Measurements from ENCODE around the gene PTPN23. TPM values are rescaled to one million over a fixed set of nuclear protein-coding genes. Genes with fewer than 3 reads are reported as not detected.

PTPN23 gene
- total RNA-seq, 2 donors from 2014 or later, result 44.2 to 54.1 TPM

GRCh38 chr3:47337656-47338055 lies 43.2 kb upstream of the PTPN23 start:
- no peaks in the 10 kb centered on the region for H3K9me3 Mint-ChIP-seq
- no peak for TF ChIP-seq CTCF (conservative IDR thresholded peaks at IDR 0.05)
- peaks cover 66% of the 10 kb centered on the region for H3K36me3 Mint-ChIP-seq (ENCODE audit: low read depth)
- no peaks in the 10 kb centered on the region for H3K4me1 Mint-ChIP-seq
- no peaks in the 10 kb centered on the region for H3K9me3 ChIP-seq (ENCODE audit: control insufficient read depth, low read length)
- no peak overlapping the region for H3K27ac ChIP-seq (ENCODE audit: low read depth, low read length)
- no peaks in the 10 kb centered on the region for H3K27me3 ChIP-seq (ENCODE audit: control insufficient read depth, insufficient read depth, low read length, poor library complexity, severe bottlenecking)
- H3K4me3 ChIP-seq (ENCODE audit: low read length), result no peak overlapping the region
- H3K27ac Mint-ChIP-seq, result no peak overlapping the region
- H3K4me3 Mint-ChIP-seq, result no peak overlapping the region
- no peaks in the 10 kb centered on the region for H3K27me3 Mint-ChIP-seq (ENCODE audit: insufficient read depth)
- DNase-seq, result no peak
- WGBS, 2 experiments (ENCODE audit: insufficient coverage in 1 of 2, insufficient read length in 1 of 2), result 94 to 100% methylated on average over 5 of the region's 5 CpGs
- peaks cover 77% of the 10 kb centered on the region for H3K36me3 ChIP-seq (ENCODE audit: control insufficient read depth, insufficient read depth, low read length)
- H3K9ac ChIP-seq (ENCODE audit: extremely low read depth, low read length, poor library complexity, severe bottlenecking), result no peak overlapping the region
- no peaks in the 10 kb centered on the region for H3K4me1 ChIP-seq (ENCODE audit: control insufficient read depth, insufficient read depth, low read length)

DNA sequence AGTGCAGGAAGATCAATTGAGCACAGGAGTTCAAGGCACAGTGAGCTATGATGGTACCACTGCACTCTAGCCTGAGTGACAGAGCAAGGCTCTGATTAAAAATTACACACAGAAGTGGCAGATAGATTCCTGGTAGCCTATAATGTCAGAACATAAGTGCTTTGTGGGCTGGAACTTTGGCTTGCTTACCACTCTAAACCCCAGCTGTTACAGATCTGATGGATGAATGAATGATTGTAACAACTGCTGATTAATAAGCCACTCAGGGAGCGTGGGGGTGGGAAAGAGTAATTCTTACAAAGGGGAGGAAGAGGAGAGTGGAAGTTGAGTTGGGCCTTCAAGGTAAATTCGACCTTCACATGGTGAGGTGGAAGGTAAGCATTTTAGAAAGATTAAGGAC lies 40.9 kb upstream of the PTPN23 start:
- Mint-ChIP-seq H3K27ac (no peak overlapping the region), H3K4me3 (no peak overlapping the region), H3K27me3 (ENCODE audit: insufficient read depth) (no peaks in the 10 kb centered on the region), H3K36me3 (ENCODE audit: low read depth) (peaks cover 65% of the 10 kb centered on the region), H3K4me1 (no peaks in the 10 kb centered on the region), H3K9me3 (no peaks in the 10 kb centered on the region)
- DNase-seq, result no peak
- H3K4me3 ChIP-seq (ENCODE audit: low read length), result no peak overlapping the region
- no peak overlapping the region for H3K9ac ChIP-seq (ENCODE audit: extremely low read depth, low read length, poor library complexity, severe bottlenecking)
- H3K27ac ChIP-seq (ENCODE audit: low read depth, low read length), result no peak overlapping the region
- WGBS, 2 experiments (ENCODE audit: insufficient coverage in 1 of 2, insufficient read length in 1 of 2), result 92 to 100% methylated on average over 1 to 2 of the region's 2 CpGs
- H3K4me1 ChIP-seq (ENCODE audit: control insufficient read depth, insufficient read depth, low read length), result no peaks in the 10 kb centered on the region
- no peaks in the 10 kb centered on the region for H3K9me3 ChIP-seq (ENCODE audit: control insufficient read depth, low read length)
- no peak for TF ChIP-seq CTCF (conservative IDR thresholded peaks at IDR 0.05)
- no peaks in the 10 kb centered on the region for H3K27me3 ChIP-seq (ENCODE audit: control insufficient read depth, insufficient read depth, low read length, poor library complexity, severe bottlenecking)
- H3K36me3 ChIP-seq (ENCODE audit: control insufficient read depth, insufficient read depth, low read length), result peaks cover 71% of the 10 kb centered on the region

DNA sequence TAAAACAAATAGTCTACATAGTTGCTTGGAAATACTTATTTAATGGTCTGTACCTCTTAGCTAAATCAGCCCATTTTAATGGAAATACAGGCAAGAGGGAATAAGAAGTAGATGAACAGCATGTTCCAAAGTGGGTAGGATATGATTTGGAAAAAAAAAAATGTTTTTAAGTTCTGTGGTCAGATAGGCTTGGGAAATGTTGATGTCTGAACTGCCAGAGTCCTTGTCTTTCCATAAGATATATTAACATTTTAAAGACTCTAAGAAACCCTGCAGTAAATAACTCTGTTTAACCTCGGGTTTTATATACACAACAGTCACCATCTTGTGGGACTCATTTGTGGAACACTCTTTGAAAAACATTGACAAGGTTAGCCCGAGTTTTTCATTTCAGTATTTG lies 40.0 kb upstream of the PTPN23 start:
- no peak for TF ChIP-seq CTCF (conservative IDR thresholded peaks at IDR 0.05)
- H3K27ac ChIP-seq (ENCODE audit: low read depth, low read length), result no peak overlapping the region
- H3K4me1 ChIP-seq (ENCODE audit: control insufficient read depth, insufficient read depth, low read length), result no peaks in the 10 kb centered on the region
- WGBS, 2 experiments (ENCODE audit: insufficient coverage in 1 of 2, insufficient read length in 1 of 2), result 99% methylated on average over 2 of the region's 2 CpGs; no CpG with 5 or more reads in 1 of the 2 experiments
- DNase-seq, result no peak
- peaks cover 73% of the 10 kb centered on the region for H3K36me3 ChIP-seq (ENCODE audit: control insufficient read depth, insufficient read depth, low read length)
- Mint-ChIP-seq H3K36me3 (ENCODE audit: low read depth) (peaks cover 65% of the 10 kb centered on the region), H3K4me1 (no peaks in the 10 kb centered on the region), H3K4me3 (no peak overlapping the region), H3K27me3 (ENCODE audit: insufficient read depth) (no peaks in the 10 kb centered on the region), H3K27ac (no peak overlapping the region), H3K9me3 (no peaks in the 10 kb centered on the region)
- H3K9me3 ChIP-seq (ENCODE audit: control insufficient read depth, low read length), result no peaks in the 10 kb centered on the region
- H3K9ac ChIP-seq (ENCODE audit: extremely low read depth, low read length, poor library complexity, severe bottlenecking), result no peak overlapping the region
- no peaks in the 10 kb centered on the region for H3K27me3 ChIP-seq (ENCODE audit: control insufficient read depth, insufficient read depth, low read length, poor library complexity, severe bottlenecking)
- no peak overlapping the region for H3K4me3 ChIP-seq (ENCODE audit: low read length)

Data from endodermal cell (in vitro differentiated cells).